H1 (cell line): Measurements from ENCODE around the gene PIP5K1B. TPM values are rescaled to one million over a fixed set of nuclear protein-coding genes. Genes with fewer than 3 reads are reported as not detected.

Experiments
- polyA plus RNA-seq, 7 experiments: library from polyadenylated mRNA; depleted of rRNA in 3 of 7; stranded (reverse) in 5 of 7; unstranded in 2 of 7; fragments of >200 nt in 5 of 7; fragments of 200-250 nt in 2 of 7; gene quantifications; 1 replicate in 5 of 7; 2 replicates in 1 of 7; 4 replicates in 1 of 7; pipeline versions ENCODE4 v1.2.1 to v1.2.3, GENCODE V29; 2011 to 2013; ENCODE audit warnings: missing spikeins in 2 of 7, mixed read lengths in 2 of 7
- total RNA-seq: library from RNA; stranded (reverse); fragmentation: NEBNext Ultra II Directional; extraction: Animal tissue kit (Norgen Biotek cat#: 25700); gene quantifications from 2 replicates; pipeline ENCODE4 v1.2.1, GENCODE V29; 2021
- TF ChIP-seq, protein P1 (sequence below): fragments of 300-600 bp; sonication (generic); IDR thresholded peaks from 2 replicates; pipeline ENCODE4 v1.7.1; 2012; ENCODE audit warnings: low read length, moderate library complexity, mild to moderate bottlenecking, inconsistent platforms; ENCODE audit not compliant: insufficient replicate concordance

Gene PIP5K1B
- total and polyA plus RNA-seq, 2 of the 8 experiments (the other 6 are each of a cell fraction or from before 2014, with no cell fraction given) = 4.7 to 7.7 TPM

GRCh38 chr9:68934329-68934644, 229.2 kb downstream of the PIP5K1B start (continued):
- TF ChIP-seq, protein P1, sequence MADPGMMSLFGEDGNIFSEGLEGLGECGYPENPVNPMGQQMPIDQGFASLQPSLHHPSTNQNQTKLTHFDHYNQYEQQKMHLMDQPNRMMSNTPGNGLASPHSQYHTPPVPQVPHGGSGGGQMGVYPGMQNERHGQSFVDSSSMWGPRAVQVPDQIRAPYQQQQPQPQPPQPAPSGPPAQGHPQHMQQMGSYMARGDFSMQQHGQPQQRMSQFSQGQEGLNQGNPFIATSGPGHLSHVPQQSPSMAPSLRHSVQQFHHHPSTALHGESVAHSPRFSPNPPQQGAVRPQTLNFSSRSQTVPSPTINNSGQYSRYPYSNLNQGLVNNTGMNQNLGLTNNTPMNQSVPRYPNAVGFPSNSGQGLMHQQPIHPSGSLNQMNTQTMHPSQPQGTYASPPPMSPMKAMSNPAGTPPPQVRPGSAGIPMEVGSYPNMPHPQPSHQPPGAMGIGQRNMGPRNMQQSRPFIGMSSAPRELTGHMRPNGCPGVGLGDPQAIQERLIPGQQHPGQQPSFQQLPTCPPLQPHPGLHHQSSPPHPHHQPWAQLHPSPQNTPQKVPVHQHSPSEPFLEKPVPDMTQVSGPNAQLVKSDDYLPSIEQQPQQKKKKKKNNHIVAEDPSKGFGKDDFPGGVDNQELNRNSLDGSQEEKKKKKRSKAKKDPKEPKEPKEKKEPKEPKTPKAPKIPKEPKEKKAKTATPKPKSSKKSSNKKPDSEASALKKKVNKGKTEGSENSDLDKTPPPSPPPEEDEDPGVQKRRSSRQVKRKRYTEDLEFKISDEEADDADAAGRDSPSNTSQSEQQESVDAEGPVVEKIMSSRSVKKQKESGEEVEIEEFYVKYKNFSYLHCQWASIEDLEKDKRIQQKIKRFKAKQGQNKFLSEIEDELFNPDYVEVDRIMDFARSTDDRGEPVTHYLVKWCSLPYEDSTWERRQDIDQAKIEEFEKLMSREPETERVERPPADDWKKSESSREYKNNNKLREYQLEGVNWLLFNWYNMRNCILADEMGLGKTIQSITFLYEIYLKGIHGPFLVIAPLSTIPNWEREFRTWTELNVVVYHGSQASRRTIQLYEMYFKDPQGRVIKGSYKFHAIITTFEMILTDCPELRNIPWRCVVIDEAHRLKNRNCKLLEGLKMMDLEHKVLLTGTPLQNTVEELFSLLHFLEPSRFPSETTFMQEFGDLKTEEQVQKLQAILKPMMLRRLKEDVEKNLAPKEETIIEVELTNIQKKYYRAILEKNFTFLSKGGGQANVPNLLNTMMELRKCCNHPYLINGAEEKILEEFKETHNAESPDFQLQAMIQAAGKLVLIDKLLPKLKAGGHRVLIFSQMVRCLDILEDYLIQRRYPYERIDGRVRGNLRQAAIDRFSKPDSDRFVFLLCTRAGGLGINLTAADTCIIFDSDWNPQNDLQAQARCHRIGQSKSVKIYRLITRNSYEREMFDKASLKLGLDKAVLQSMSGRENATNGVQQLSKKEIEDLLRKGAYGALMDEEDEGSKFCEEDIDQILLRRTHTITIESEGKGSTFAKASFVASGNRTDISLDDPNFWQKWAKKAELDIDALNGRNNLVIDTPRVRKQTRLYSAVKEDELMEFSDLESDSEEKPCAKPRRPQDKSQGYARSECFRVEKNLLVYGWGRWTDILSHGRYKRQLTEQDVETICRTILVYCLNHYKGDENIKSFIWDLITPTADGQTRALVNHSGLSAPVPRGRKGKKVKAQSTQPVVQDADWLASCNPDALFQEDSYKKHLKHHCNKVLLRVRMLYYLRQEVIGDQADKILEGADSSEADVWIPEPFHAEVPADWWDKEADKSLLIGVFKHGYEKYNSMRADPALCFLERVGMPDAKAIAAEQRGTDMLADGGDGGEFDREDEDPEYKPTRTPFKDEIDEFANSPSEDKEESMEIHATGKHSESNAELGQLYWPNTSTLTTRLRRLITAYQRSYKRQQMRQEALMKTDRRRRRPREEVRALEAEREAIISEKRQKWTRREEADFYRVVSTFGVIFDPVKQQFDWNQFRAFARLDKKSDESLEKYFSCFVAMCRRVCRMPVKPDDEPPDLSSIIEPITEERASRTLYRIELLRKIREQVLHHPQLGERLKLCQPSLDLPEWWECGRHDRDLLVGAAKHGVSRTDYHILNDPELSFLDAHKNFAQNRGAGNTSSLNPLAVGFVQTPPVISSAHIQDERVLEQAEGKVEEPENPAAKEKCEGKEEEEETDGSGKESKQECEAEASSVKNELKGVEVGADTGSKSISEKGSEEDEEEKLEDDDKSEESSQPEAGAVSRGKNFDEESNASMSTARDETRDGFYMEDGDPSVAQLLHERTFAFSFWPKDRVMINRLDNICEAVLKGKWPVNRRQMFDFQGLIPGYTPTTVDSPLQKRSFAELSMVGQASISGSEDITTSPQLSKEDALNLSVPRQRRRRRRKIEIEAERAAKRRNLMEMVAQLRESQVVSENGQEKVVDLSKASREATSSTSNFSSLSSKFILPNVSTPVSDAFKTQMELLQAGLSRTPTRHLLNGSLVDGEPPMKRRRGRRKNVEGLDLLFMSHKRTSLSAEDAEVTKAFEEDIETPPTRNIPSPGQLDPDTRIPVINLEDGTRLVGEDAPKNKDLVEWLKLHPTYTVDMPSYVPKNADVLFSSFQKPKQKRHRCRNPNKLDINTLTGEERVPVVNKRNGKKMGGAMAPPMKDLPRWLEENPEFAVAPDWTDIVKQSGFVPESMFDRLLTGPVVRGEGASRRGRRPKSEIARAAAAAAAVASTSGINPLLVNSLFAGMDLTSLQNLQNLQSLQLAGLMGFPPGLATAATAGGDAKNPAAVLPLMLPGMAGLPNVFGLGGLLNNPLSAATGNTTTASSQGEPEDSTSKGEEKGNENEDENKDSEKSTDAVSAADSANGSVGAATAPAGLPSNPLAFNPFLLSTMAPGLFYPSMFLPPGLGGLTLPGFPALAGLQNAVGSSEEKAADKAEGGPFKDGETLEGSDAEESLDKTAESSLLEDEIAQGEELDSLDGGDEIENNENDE = no peak
